IMR-90 (cell line): ENCODE results near the gene ZNF529. TPM values are rescaled to one million over a fixed set of nuclear protein-coding genes. Genes with fewer than 3 reads are reported as not detected.

ENCODE experiments used
- ATAC-seq: fragments of 200-7000 bp; cut with Tn5 transposase; 2 replicates; pipeline ENCODE4 v1.9.1; 2020; ENCODE audit warnings: low read depth, mild to moderate bottlenecking, moderate library complexity
- BruUV-seq: library from RNA; stranded (reverse); fragments of 400-500 nt; replicated peaks from 2 replicates; lab custom pipeline; 2021; lab: Mats Ljungman, UMichigan
- CTCF ChIA-PET: fragments of 300-600 bp; formaldehyde crosslinking; extraction: SDS; loops from one replicate; lab custom pipeline; 2021; ENCODE audit warnings: antibody characterized with exemption; lab: Yijun Ruan, JAX
- POLR2A ChIA-PET: fragments of 300-600 bp; sonication (Branson Sonifier 250); formaldehyde crosslinking; loops from one replicate; lab custom pipeline; 2022; ENCODE audit warnings: antibody characterized with exemption; ENCODE audit not compliant: unreplicated experiment; lab: Charles Lee
- DNase-seq: peaks from one replicate; pipeline ENCODE4 v3.0.0; 2013
- H2AFZ ChIP-seq: replicated peaks from 2 replicates; pipeline ENCODE3; 2013; ENCODE audit warnings: low read length, mild to moderate bottlenecking; ENCODE audit not compliant: poor library complexity
- H2AK5ac ChIP-seq: 2 replicates; pipeline ENCODE4 v1.6.1; 2013; ENCODE audit warnings: low read depth, low read length, inconsistent platforms
- H2AK9ac ChIP-seq: replicated peaks from 2 replicates; pipeline ENCODE3; 2013; ENCODE audit warnings: mild to moderate bottlenecking, low read depth, low read length, moderate library complexity; ENCODE audit not compliant: poor library complexity
- H2BK120ac ChIP-seq: 2 replicates; pipeline ENCODE4 v1.6.1; 2013; ENCODE audit warnings: low read depth, low read length, inconsistent platforms
- H2BK15ac ChIP-seq: 3 replicates; pipeline ENCODE4 v1.6.1; 2013; ENCODE audit warnings: low read depth, low read length, inconsistent platforms
- H2BK20ac ChIP-seq: 2 replicates; pipeline ENCODE4 v1.6.1; 2013; ENCODE audit warnings: low read depth, mild to moderate bottlenecking, inconsistent platforms, low read length, moderate library complexity
- H2BK5ac ChIP-seq: 2 replicates; pipeline ENCODE4 v1.6.1; 2013; ENCODE audit warnings: mild to moderate bottlenecking, low read depth, low read length, inconsistent platforms; ENCODE audit not compliant: poor library complexity, severe bottlenecking
- H3K14ac ChIP-seq: replicated peaks from 2 replicates; pipeline ENCODE4 v1.6.1; 2013; ENCODE audit warnings: low read depth, low read length, inconsistent platforms
- H3K18ac ChIP-seq: 2 replicates; pipeline ENCODE4 v1.6.1; 2013; ENCODE audit warnings: low read depth, low read length, control low read depth
- H3K23ac ChIP-seq: 2 replicates; pipeline ENCODE4 v1.6.1; 2013; ENCODE audit warnings: low read depth, low read length, inconsistent platforms
- H3K27ac ChIP-seq: 2 replicates; pipeline ENCODE4 v1.5.1; 2013; ENCODE audit warnings: mild to moderate bottlenecking, control low read depth, low read length; ENCODE audit not compliant: insufficient read depth
- H3K27me3 ChIP-seq: 2 replicates; pipeline ENCODE4 v1.6.1; 2013; ENCODE audit warnings: low read length; ENCODE audit not compliant: control insufficient read depth, insufficient read depth
- H3K36me3 ChIP-seq: 2 replicates; pipeline ENCODE4 v1.6.1; 2013; ENCODE audit warnings: low read length, mixed read lengths; ENCODE audit not compliant: control insufficient read depth, insufficient read depth
- H3K4ac ChIP-seq: 2 replicates; pipeline ENCODE4 v1.6.1; 2013; ENCODE audit warnings: low read depth, low read length, inconsistent platforms
- H3K4me1 ChIP-seq: 2 replicates; pipeline ENCODE4 v1.6.1; 2013; ENCODE audit warnings: low read length, mixed read lengths; ENCODE audit not compliant: control insufficient read depth, insufficient read depth
- H3K4me2 ChIP-seq: 2 replicates; pipeline ENCODE4 v1.6.1; 2013; ENCODE audit warnings: low read depth, mild to moderate bottlenecking, control low read depth, low read length, moderate library complexity
- H3K4me3 ChIP-seq: 2 replicates; pipeline ENCODE4 v1.5.1; 2013; ENCODE audit warnings: low read depth, mild to moderate bottlenecking, control low read depth, low read length, moderate library complexity; ENCODE audit not compliant: insufficient read depth
- H3K56ac ChIP-seq: 2 replicates; pipeline ENCODE4 v1.6.1; 2013; ENCODE audit warnings: low read length, inconsistent platforms; ENCODE audit not compliant: insufficient read depth; ENCODE audit errors: extremely low read depth
- H3K79me1 ChIP-seq, 2 experiments: 2 replicates each; pipeline ENCODE4 v1.6.1; 2013; ENCODE audit warnings: low read length in 2 of 2, inconsistent platforms in 1 of 2, low read depth in 1 of 2
- H3K9ac ChIP-seq: 2 replicates; pipeline ENCODE4 v1.6.1; 2013; ENCODE audit warnings: low read depth, low read length, control low read depth
- H3K9me1 ChIP-seq: 2 replicates; pipeline ENCODE4 v1.6.1; 2013; ENCODE audit warnings: low read length, inconsistent platforms; ENCODE audit not compliant: insufficient read depth
- H3K9me3 ChIP-seq: 2 replicates; pipeline ENCODE4 v1.6.1; 2013; ENCODE audit warnings: low read length; ENCODE audit not compliant: control insufficient read depth, insufficient read depth
- H4K20me1 ChIP-seq: 2 replicates; pipeline ENCODE4 v1.6.1; 2013; ENCODE audit warnings: low read length, inconsistent platforms; ENCODE audit not compliant: insufficient read depth
- H4K5ac ChIP-seq: 2 replicates; pipeline ENCODE4 v1.6.1; 2013; ENCODE audit warnings: mild to moderate bottlenecking, low read depth, low read length, control low read depth
- H4K8ac ChIP-seq, 2 experiments: 2 replicates each; pipeline ENCODE4 v1.6.1; 2013; ENCODE audit warnings: low read depth in 2 of 2, low read length in 2 of 2, control low read depth in 1 of 2, inconsistent platforms in 1 of 2
- H4K91ac ChIP-seq: 2 replicates; pipeline ENCODE4 v1.6.1; 2013; ENCODE audit warnings: low read depth, low read length, inconsistent platforms; ENCODE audit not compliant: insufficient read depth
- FOS ChIP-seq: fragments of 150-350 bp; IDR thresholded peaks from 2 replicates; pipeline ENCODE4 v1.6.1; 2016; ENCODE audit warnings: low read depth, low read length
- POLR2A ChIP-seq: IDR thresholded peaks from 2 replicates; pipeline ENCODE4 v1.6.1; 2012; ENCODE audit warnings: mild to moderate bottlenecking, low read depth, low read length
- WGBS, 2 experiments: methylation state at CpG; one replicate each; pipeline versions ENCODE4 v1.1.5 to v1.1.7; 2013; ENCODE audit warnings: missing lambda C conversion rate in 2 of 2; ENCODE audit not compliant: insufficient read length in 1 of 2; ENCODE audit errors: extremely low coverage in 2 of 2; 5-methylcytosine and 5-hydroxymethylcytosine counted together
- dilution Hi-C: fragments of 300-500 bp; cut with HindIII; formaldehyde crosslinking; loops from one replicate; pipeline ENCODE4 v1.14.3; 2018; ENCODE audit warnings: low sequenced_read_pairs; ENCODE audit not compliant: unreplicated experiment
- in situ Hi-C: fragments of 300-500 bp; cut with MboI; formaldehyde crosslinking; loops from 3 replicates; pipeline ENCODE4 v1.14.3; 2019; ENCODE audit warnings: low sequenced_read_pairs, inconsistent platforms, mixed read lengths
- intact Hi-C: fragments of 100-400 bp; cut with micrococcal nuclease; formaldehyde crosslinking; loops from 2 replicates; pipeline ENCODE4 v1.10.0; 2022
- polyA plus RNA-seq, 3 experiments: library from polyadenylated mRNA; depleted of rRNA; stranded (reverse); fragments of >200 nt; gene quantifications; 2 replicates each; pipeline ENCODE4 v1.2.3, GENCODE V29; 2012; ENCODE audit warnings: low replicate concordance in 1 of 3
- total RNA-seq: library from RNA; depleted of rRNA; stranded (reverse); fragments of >200 nt; gene quantifications from 2 replicates; pipeline ENCODE4 v1.2.3, GENCODE V29; 2012

The ZNF529 gene
- total and polyA plus RNA-seq, 2 of the 4 experiments (the other 2 are of a cell fraction), result 2.4 to 6.8 TPM

DNA sequence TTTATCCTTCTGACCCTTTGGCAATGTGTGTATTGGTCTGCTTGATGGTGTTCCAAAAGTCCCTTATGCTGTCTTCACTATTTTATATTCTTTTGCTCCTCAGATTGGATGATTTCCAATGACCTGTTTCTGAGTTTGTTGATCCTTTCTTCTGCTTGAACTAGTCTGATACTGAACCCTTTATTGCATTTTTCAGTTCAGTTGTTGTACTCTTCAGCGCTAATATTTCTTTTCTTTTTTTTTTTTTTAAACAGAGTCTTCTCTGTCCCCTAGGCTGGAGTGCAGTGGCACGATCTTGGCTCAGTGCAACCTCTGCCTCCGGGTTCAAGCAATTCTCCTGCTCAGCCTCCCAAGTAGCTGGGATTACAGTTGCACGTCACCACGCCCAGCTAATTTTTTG is 71.1 kb downstream of the ZNF529 start:
- Histone ChIP-seq H4K8ac (no peak overlapping the region), H2AFZ (no peak overlapping the region), H3K4me1 (no peaks in the 10 kb centered on the region), H2BK20ac (no peak overlapping the region), H3K27ac (no peak overlapping the region), H3K56ac (no peak overlapping the region), H3K9ac (no peak overlapping the region), H3K14ac (no peak overlapping the region), H3K4me3 (no peak overlapping the region), H2BK120ac (no peak overlapping the region), H3K18ac (no peak overlapping the region), H3K9me1 (no peaks in the 10 kb centered on the region), H3K79me1 (no peaks in the 10 kb centered on the region), H3K23ac (no peak overlapping the region), H4K5ac (no peak overlapping the region), H2BK15ac (no peak overlapping the region), H3K27me3 (no peaks in the 10 kb centered on the region), H2AK9ac (no peak overlapping the region), H3K4ac (no peak overlapping the region), H2BK5ac (no peak overlapping the region), H4K20me1 (no peaks in the 10 kb centered on the region), H3K36me3 (no peaks in the 10 kb centered on the region), H2AK5ac (no peak overlapping the region), H3K9me3 (peaks cover 46% of the 10 kb centered on the region), H4K91ac (no peak overlapping the region), H3K4me2 (no peak overlapping the region)
- dilution Hi-C loops, result no loop called here
- ChIA-PET POLR2A (no interaction called here), CTCF (no interaction called here)
- no TSS peak for BruUV-seq
- DNase-seq (no peak), ATAC-seq (no peak)
- in situ Hi-C loops, result no loop called here
- TF ChIP-seq FOS (no peak), POLR2A (no peak)
- WGBS, 2 experiments, result no CpG with 5 or more reads among the region's 5 CpGs
- intact Hi-C loops, result no loop called here
